ENCODE results near the gene PLA2G4A.

PLA2G4A gene

DNA sequence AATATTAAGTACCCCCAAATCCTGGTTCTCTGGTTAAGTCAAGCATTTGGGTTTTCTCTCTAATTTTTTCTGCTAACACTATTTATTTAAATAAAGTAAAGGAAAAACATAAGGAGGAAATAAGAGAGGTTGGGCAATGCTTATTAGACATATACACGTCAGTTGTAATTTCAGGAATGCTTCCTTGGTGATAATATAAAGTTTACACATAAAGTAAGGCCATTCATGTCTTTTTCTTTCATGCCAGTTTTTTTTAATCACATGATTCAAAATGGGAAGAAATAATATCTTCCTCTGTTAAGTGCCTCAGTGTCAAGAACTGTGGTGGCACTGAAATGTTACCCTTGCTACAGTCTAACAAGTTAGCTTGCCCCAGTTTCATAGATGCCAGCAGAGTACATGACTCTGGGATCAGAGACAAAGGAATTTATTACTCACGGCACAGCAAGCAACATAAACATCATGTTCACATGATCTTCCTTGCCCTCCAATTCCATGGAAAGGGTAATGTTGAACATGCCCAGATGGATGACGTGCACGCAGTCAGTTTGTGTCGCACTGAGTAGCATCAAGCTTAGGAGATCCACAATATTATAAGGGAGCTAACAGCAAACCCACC, 184.9 kb downstream of the PLA2G4A start:
- Histone ChIP-seq H3F3A (ENCODE audit: insufficient read depth, low read length) (no peaks in the 10 kb centered on the region), H3K27me3 (ENCODE audit: insufficient read depth, low read length) (no peaks in the 10 kb centered on the region), H4K20me1 (ENCODE audit: insufficient read depth, low read length) (no peaks in the 10 kb centered on the region), H3K36me3 (ENCODE audit: insufficient read depth, low read length) (no peaks in the 10 kb centered on the region), H3K79me2 (ENCODE audit: insufficient read depth, low read length) (no peaks in the 10 kb centered on the region), H3K9me2 (ENCODE audit: low read depth, low read length) (no peaks in the 10 kb centered on the region), H2AFZ (ENCODE audit: low read length) (no peak overlapping the region), H3K4me1 (ENCODE audit: insufficient read depth, low read length, severe bottlenecking) (no peaks in the 10 kb centered on the region), H3K9me3 (ENCODE audit: low read length) (no peaks in the 10 kb centered on the region), H3K27ac (ENCODE audit: low read depth, low read length, poor library complexity, severe bottlenecking) (no peak overlapping the region), H3K9ac (ENCODE audit: low read length) (no peak overlapping the region), H3K4me3 (ENCODE audit: low read depth, low read length, poor library complexity, severe bottlenecking) (no peak overlapping the region), H3K4me2 (ENCODE audit: low read length) (no peak overlapping the region)
- TF ChIP-seq, protein P1, sequence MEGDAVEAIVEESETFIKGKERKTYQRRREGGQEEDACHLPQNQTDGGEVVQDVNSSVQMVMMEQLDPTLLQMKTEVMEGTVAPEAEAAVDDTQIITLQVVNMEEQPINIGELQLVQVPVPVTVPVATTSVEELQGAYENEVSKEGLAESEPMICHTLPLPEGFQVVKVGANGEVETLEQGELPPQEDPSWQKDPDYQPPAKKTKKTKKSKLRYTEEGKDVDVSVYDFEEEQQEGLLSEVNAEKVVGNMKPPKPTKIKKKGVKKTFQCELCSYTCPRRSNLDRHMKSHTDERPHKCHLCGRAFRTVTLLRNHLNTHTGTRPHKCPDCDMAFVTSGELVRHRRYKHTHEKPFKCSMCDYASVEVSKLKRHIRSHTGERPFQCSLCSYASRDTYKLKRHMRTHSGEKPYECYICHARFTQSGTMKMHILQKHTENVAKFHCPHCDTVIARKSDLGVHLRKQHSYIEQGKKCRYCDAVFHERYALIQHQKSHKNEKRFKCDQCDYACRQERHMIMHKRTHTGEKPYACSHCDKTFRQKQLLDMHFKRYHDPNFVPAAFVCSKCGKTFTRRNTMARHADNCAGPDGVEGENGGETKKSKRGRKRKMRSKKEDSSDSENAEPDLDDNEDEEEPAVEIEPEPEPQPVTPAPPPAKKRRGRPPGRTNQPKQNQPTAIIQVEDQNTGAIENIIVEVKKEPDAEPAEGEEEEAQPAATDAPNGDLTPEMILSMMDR (IDR thresholded peaks at IDR 0.05; ENCODE audit: low read length): no peak
- no peak for TF ChIP-seq EZH2 (IDR thresholded peaks at IDR 0.05; ENCODE audit: borderline replicate concordance, low read length)

DNA sequence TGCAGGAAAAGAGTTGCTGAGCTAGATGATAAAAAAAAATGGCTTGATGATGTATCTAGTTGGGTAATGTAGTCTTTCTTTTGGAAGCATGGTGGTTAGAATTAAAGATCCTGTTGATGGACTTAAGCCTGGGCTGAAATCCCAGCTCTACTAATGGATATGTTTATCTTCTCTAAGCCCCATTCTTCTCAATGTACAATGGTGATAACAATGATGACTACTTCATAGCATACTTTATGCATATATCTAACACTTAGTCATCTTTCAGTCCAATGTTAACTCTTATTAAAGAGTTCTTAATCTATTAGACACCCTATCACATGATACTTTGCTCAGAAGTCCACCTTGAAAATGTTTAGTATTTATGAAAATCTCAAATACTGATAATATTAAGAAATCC, 189.5 kb downstream of the PLA2G4A start:
- H3K9ac ChIP-seq (ENCODE audit: low read length): no peak overlapping the region
- no peaks in the 10 kb centered on the region for H3K9me2 ChIP-seq (ENCODE audit: low read depth, low read length)
- no peaks in the 10 kb centered on the region for H3K9me3 ChIP-seq (ENCODE audit: low read length)
- H3K27me3 ChIP-seq (ENCODE audit: insufficient read depth, low read length): no peaks in the 10 kb centered on the region
- H3K4me3 ChIP-seq (ENCODE audit: low read depth, low read length, poor library complexity, severe bottlenecking): no peak overlapping the region
- TF ChIP-seq EZH2 (IDR thresholded peaks at IDR 0.05; ENCODE audit: borderline replicate concordance, low read length): no peak
- TF ChIP-seq, protein P1 (IDR thresholded peaks at IDR 0.05; ENCODE audit: low read length): no peak
- H3K79me2 ChIP-seq (ENCODE audit: insufficient read depth, low read length): no peaks in the 10 kb centered on the region
- no peaks in the 10 kb centered on the region for H3K4me1 ChIP-seq (ENCODE audit: insufficient read depth, low read length, severe bottlenecking)
- no peak overlapping the region for H2AFZ ChIP-seq (ENCODE audit: low read length)
- no peaks in the 10 kb centered on the region for H4K20me1 ChIP-seq (ENCODE audit: insufficient read depth, low read length)
- no peaks in the 10 kb centered on the region for H3K36me3 ChIP-seq (ENCODE audit: insufficient read depth, low read length)
- H3F3A ChIP-seq (ENCODE audit: insufficient read depth, low read length): no peaks in the 10 kb centered on the region
- H3K4me2 ChIP-seq (ENCODE audit: low read length): no peak overlapping the region
- no peak overlapping the region for H3K27ac ChIP-seq (ENCODE audit: low read depth, low read length, poor library complexity, severe bottlenecking)

GRCh38 chr1:187027253-187027652, 198.5 kb downstream of the PLA2G4A start:
- H3K4me1 ChIP-seq (ENCODE audit: insufficient read depth, low read length, severe bottlenecking): no peaks in the 10 kb centered on the region
- no peak overlapping the region for H3K4me3 ChIP-seq (ENCODE audit: low read depth, low read length, poor library complexity, severe bottlenecking)
- H3K9me2 ChIP-seq (ENCODE audit: low read depth, low read length): no peaks in the 10 kb centered on the region
- H3K79me2 ChIP-seq (ENCODE audit: insufficient read depth, low read length): no peaks in the 10 kb centered on the region
- H3K36me3 ChIP-seq (ENCODE audit: insufficient read depth, low read length): no peaks in the 10 kb centered on the region
- TF ChIP-seq EZH2 (IDR thresholded peaks at IDR 0.05; ENCODE audit: borderline replicate concordance, low read length): no peak
- TF ChIP-seq, protein P1 (IDR thresholded peaks at IDR 0.05; ENCODE audit: low read length): no peak
- no peaks in the 10 kb centered on the region for H3F3A ChIP-seq (ENCODE audit: insufficient read depth, low read length)
- H3K9ac ChIP-seq (ENCODE audit: low read length): no peak overlapping the region
- no peaks in the 10 kb centered on the region for H3K9me3 ChIP-seq (ENCODE audit: low read length)
- H2AFZ ChIP-seq (ENCODE audit: low read length): no peak overlapping the region
- no peaks in the 10 kb centered on the region for H4K20me1 ChIP-seq (ENCODE audit: insufficient read depth, low read length)
- H3K27ac ChIP-seq (ENCODE audit: low read depth, low read length, poor library complexity, severe bottlenecking): no peak overlapping the region
- H3K27me3 ChIP-seq (ENCODE audit: insufficient read depth, low read length): no peaks in the 10 kb centered on the region
- H3K4me2 ChIP-seq (ENCODE audit: low read length): no peak overlapping the region

All from OCI-LY1 (cell line).